DOHH2 (cell line): Measurements from ENCODE around the gene VARS2.

Source experiments
- H3F3A ChIP-seq: fragments of 200-600 bp; sonication (generic), shearing (Covaris generic); 2 replicates; pipeline ENCODE4 v1.6.0; 2016; ENCODE audit warnings: antibody characterized with exemption, mild to moderate bottlenecking; ENCODE audit not compliant: control insufficient read depth, insufficient read depth
- H3K27ac ChIP-seq: fragments of 200-600 bp; sonication (generic); 2 replicates; pipeline ENCODE4 v1.5.1; 2014; ENCODE audit warnings: low read depth, mild to moderate bottlenecking, low read length, moderate library complexity
- H3K27me3 ChIP-seq: fragments of 200-600 bp; sonication (generic); 2 replicates; pipeline ENCODE4 v1.6.1; 2014; ENCODE audit warnings: mild to moderate bottlenecking, low read length, mixed read lengths; ENCODE audit not compliant: control insufficient read depth
- H3K36me3 ChIP-seq: fragments of 200-600 bp; sonication (generic); 2 replicates; pipeline ENCODE4 v1.6.1; 2014; ENCODE audit warnings: mild to moderate bottlenecking, low read length, moderate library complexity, mixed read lengths; ENCODE audit not compliant: control insufficient read depth
- H3K4me1 ChIP-seq: fragments of 200-600 bp; sonication (generic); 2 replicates; pipeline ENCODE4 v1.6.1; 2014; ENCODE audit warnings: mild to moderate bottlenecking, low read length, mixed read lengths; ENCODE audit not compliant: control insufficient read depth
- H3K4me2 ChIP-seq: fragments of 200-600 bp; sonication (generic); 2 replicates; pipeline ENCODE4 v1.6.0; 2014; ENCODE audit warnings: mild to moderate bottlenecking, low read length, moderate library complexity
- H3K4me3 ChIP-seq: fragments of 200-600 bp; sonication (generic); 2 replicates; pipeline ENCODE4 v1.5.1; 2014; ENCODE audit warnings: mild to moderate bottlenecking, low read length, mixed read lengths
- H3K79me2 ChIP-seq: fragments of 200-600 bp; sonication (generic); 2 replicates; pipeline ENCODE4 v1.6.1; 2014; ENCODE audit warnings: mild to moderate bottlenecking, low read length, mixed read lengths; ENCODE audit not compliant: control insufficient read depth
- H3K9me2 ChIP-seq: fragments of 200-600 bp; sonication (generic); replicated peaks from 2 replicates; pipeline ENCODE4 v1.6.1; 2014; ENCODE audit warnings: mild to moderate bottlenecking, low read length, mixed read lengths; ENCODE audit not compliant: control insufficient read depth
- H3K9me3 ChIP-seq: fragments of 200-600 bp; sonication (generic); 2 replicates; pipeline ENCODE4 v1.6.1; 2014; ENCODE audit warnings: antibody characterized with exemption, low read length, mixed read lengths; ENCODE audit not compliant: control insufficient read depth, insufficient read depth
- H4K20me1 ChIP-seq: fragments of 200-600 bp; sonication (generic); 2 replicates; pipeline ENCODE4 v1.6.0; 2014; ENCODE audit warnings: low read depth, mild to moderate bottlenecking, antibody characterized with exemption, low read length, moderate library complexity; ENCODE audit not compliant: control insufficient read depth, insufficient read depth
- EZH2phosphoT487 ChIP-seq: fragments of 200-600 bp; sonication (generic); IDR thresholded peaks from 2 replicates; pipeline ENCODE4 v1.6.1; 2017; ENCODE audit warnings: borderline replicate concordance, mild to moderate bottlenecking, antibody characterized with exemption, low read length, moderate library complexity, mixed read lengths
- TF ChIP-seq, protein P1 (sequence below): fragments of 200-600 bp; sonication (generic); IDR thresholded peaks from one replicate; pipeline ENCODE4 v1.5.1; 2014; ENCODE audit warnings: antibody characterized with exemption, mild to moderate bottlenecking, low read depth, low read length; ENCODE audit not compliant: poor library complexity, severe bottlenecking

VARS2 gene

GRCh38 chr6:30931969-30932645 lies 18.1 kb downstream of the VARS2 start, which contains the start of gene SFTA2:
TSS of gene SFTA2 (minus strand) at chr6:30932170. CDS start at chr6:30932096, 74 bp downstream.
- Histone ChIP-seq H3K27me3 (peaks cover 9% of the 10 kb centered on the region; the same call in 1 of the 2 replicates), H3K4me2 (no peak within 1 kb of the TSS), H3K4me1 (no peaks in the 10 kb centered on the region), H3K36me3 (peaks cover 4% of the 10 kb centered on the region; the same call in 1 of the 2 replicates), H3F3A (no peaks in the 10 kb centered on the region), H3K4me3 (no peak within 1 kb of the TSS), H3K27ac (no peak within 1 kb of the TSS), H3K79me2 (no peaks in the 10 kb centered on the region), H3K9me2 (no peaks in the 10 kb centered on the region), H3K9me3 (no peaks in the 10 kb centered on the region), H4K20me1 (no peaks in the 10 kb centered on the region)
- TF ChIP-seq, protein P1, sequence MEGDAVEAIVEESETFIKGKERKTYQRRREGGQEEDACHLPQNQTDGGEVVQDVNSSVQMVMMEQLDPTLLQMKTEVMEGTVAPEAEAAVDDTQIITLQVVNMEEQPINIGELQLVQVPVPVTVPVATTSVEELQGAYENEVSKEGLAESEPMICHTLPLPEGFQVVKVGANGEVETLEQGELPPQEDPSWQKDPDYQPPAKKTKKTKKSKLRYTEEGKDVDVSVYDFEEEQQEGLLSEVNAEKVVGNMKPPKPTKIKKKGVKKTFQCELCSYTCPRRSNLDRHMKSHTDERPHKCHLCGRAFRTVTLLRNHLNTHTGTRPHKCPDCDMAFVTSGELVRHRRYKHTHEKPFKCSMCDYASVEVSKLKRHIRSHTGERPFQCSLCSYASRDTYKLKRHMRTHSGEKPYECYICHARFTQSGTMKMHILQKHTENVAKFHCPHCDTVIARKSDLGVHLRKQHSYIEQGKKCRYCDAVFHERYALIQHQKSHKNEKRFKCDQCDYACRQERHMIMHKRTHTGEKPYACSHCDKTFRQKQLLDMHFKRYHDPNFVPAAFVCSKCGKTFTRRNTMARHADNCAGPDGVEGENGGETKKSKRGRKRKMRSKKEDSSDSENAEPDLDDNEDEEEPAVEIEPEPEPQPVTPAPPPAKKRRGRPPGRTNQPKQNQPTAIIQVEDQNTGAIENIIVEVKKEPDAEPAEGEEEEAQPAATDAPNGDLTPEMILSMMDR = no peak
- TF ChIP-seq EZH2phosphoT487 = no peak

- TF ChIP-seq EZH2phosphoT487 = no peak
- TF ChIP-seq, protein P1 = no peak
- no peaks in the 10 kb centered on the region for H3K79me2 ChIP-seq
- no peaks in the 10 kb centered on the region for H3K36me3 ChIP-seq
- no peaks in the 10 kb centered on the region for H4K20me1 ChIP-seq
- H3K4me3 ChIP-seq = no peak overlapping the region
- peaks cover 9% of the 10 kb centered on the region; the same call in 1 of the 2 replicates for H3K27me3 ChIP-seq
- no peaks in the 10 kb centered on the region for H3K9me2 ChIP-seq
- no peaks in the 10 kb centered on the region for H3K4me1 ChIP-seq
- H3K9me3 ChIP-seq = no peaks in the 10 kb centered on the region
- H3K27ac ChIP-seq = no peak overlapping the region
- no peak overlapping the region for H3K4me2 ChIP-seq
- no peaks in the 10 kb centered on the region for H3F3A ChIP-seq
Observed at GRCh38 chr6:30932665-30933365, 18.8 kb downstream of the VARS2 start.

GRCh38 chr6:30935018-30935417 lies 21.0 kb downstream of the VARS2 start:
- no peaks in the 10 kb centered on the region for H4K20me1 ChIP-seq
- no peaks in the 10 kb centered on the region for H3F3A ChIP-seq
- H3K36me3 ChIP-seq = no peaks in the 10 kb centered on the region
- no peaks in the 10 kb centered on the region for H3K79me2 ChIP-seq
- peaks cover 17% of the 10 kb centered on the region; the same call in 1 of the 2 replicates for H3K27me3 ChIP-seq
- H3K9me2 ChIP-seq = no peaks in the 10 kb centered on the region
- no peaks in the 10 kb centered on the region for H3K4me1 ChIP-seq
- H3K4me3 ChIP-seq = no peak overlapping the region
- no peak overlapping the region for H3K27ac ChIP-seq
- H3K9me3 ChIP-seq = no peaks in the 10 kb centered on the region
- no peak overlapping the region for H3K4me2 ChIP-seq
- TF ChIP-seq EZH2phosphoT487 = no peak
- TF ChIP-seq, protein P1 = no peak
